Lower leg skin (tissue), 3 donors: ENCODE measurements around the gene APP.

Experiments used
- CTCF ChIP-seq, 3 donors: fragments of 450-650 bp; IDR thresholded peaks; one replicate each; pipeline ENCODE4 v1.5.1; 2016; ENCODE audit warnings: antibody characterized with exemption in 3 of 3, mild to moderate bottlenecking in 3 of 3, moderate library complexity in 2 of 3
- POLR2A ChIP-seq, 2 donors: fragments of 450-650 bp; IDR thresholded peaks; one replicate each; pipeline ENCODE4 v1.6.1; 2016 to 2017; ENCODE audit warnings: antibody characterized with exemption in 2 of 2, mild to moderate bottlenecking in 1 of 2, moderate library complexity in 1 of 2

DNA sequence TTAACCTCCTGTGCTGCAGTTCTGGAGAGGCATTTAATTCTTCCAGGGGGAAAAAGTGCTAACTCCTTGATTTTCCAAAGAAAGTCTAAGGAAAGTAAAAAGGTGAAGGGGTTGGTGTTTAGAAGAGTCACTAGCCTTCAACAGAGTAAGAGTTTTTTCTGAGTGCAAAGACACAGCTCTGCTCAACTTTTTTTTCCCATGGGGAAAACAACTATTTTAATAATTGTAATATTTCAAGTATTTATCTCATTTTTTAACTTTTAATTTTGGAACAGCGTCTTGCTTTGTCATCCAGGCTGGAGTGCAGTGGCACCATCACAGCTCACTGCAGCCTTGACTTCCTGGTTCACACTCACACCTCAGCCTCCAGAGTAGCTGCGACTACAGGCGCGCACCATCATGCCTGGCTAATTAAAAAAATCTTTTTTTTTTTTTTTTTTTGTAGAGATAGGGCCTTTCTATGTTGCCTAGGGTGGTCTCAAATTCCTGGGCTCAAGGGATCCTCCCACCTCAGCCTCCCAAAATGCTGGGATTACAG is 202.6 kb downstream of the APP start:
- TF ChIP-seq POLR2A (IDR thresholded peaks at IDR 0.05) (no peak), CTCF (IDR thresholded peaks at IDR 0.05) (no peak)
